Activated T-helper 1 cell treated with Interleukin-2 at 50 U/mL for 16 hours (primary cell): ENCODE measurements around the gene MFSD2B.
"Not testable (repeated sequence)": the region's sequence is repeated elsewhere in the genome, so short reads cannot be mapped to it uniquely, and the experiment has no call there.

ENCODE experiments used
- DNase-seq: peaks from one replicate; pipeline ENCODE4 v3.0.0-alpha.2; 2020; ENCODE audit warnings: low read depth

Gene MFSD2B

DNA sequence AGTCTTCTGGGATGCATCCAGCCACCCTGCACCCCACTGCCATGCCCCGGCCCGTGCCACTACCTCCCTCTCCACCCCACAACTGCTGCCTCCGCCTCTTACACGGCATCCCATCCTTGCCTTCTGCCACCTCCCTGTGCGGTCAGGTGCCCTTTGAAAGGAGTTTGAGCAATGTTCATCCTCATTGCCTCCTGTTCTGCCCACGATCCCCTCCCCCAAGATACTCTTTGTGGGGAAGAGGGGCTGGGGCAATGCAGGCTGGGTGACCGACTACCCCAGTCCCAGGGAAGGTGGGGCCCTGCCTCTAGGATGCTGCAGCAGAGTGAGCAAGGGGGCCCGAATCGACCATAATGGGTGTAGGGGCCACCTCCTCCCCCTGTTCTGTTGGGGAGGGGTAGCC, 8.4 kb downstream of the MFSD2B start:
- no peak for DNase-seq

DNA sequence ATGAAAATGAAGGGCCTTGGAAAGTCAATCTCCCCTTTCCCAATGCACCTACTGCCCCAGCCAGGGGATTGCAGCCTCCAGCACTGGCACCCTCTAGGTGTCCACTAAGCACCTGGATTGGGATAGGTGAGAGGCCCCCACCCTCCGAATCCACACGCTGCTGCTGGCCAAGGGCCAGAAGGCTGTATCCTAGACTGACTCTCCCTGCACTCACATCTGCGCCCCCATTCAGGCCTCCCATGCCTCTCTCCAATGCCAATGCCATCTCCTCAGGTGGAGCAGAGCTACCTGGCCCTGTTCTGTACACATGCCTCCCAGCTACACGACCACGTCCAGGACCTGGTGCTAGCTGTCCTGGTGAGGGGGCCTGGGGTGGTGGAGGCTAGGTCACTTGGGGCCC, 9.8 kb downstream of the MFSD2B start:
- DNase-seq = no peak

- DNase-seq = no peak
Measured at GRCh38 chr2:24020244-24020643, 10.4 kb downstream of the MFSD2B start.

DNA sequence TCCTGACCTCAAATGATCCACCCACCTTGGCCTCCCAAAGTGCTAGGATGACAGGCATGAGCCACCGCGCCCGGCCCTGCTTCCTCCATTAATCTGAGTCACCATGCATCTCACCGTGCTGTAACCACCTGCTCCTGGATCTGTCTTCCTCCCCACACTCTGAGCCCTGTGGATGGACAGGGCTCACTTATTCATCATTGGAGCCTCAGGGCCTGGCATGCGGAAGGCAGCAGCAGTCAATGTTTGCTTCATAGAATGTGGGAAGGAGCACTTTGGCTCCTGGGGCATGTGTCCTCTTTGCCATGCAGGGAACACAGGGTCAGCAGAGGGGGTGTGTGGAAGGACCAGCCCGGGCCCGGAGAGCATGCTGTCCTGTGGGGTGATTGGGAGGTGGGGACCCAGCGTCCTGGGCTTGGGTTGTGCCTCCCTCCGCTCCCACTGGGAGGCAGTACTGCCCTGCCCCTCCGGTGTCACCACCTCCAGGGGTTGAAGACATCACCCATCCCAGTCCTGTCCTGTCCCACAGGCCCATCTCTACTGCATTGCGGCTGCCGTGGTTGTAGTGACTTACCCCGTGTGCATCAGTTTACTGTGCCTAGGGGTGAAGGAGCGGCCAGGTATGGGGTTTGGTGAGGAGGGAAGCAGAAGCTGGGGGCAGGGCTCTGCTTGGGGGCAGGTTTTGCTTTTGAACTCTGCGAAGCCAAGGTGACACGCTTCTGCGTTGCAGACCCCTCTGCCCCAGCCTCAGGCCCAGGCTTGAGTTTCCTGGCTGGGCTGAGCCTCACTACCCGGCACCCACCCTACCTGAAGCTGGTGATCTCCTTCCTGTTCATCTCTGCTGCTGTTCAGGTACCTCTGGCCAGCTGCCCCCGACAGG, 11.5 kb downstream of the MFSD2B start:
- no peak for DNase-seq

DNA sequence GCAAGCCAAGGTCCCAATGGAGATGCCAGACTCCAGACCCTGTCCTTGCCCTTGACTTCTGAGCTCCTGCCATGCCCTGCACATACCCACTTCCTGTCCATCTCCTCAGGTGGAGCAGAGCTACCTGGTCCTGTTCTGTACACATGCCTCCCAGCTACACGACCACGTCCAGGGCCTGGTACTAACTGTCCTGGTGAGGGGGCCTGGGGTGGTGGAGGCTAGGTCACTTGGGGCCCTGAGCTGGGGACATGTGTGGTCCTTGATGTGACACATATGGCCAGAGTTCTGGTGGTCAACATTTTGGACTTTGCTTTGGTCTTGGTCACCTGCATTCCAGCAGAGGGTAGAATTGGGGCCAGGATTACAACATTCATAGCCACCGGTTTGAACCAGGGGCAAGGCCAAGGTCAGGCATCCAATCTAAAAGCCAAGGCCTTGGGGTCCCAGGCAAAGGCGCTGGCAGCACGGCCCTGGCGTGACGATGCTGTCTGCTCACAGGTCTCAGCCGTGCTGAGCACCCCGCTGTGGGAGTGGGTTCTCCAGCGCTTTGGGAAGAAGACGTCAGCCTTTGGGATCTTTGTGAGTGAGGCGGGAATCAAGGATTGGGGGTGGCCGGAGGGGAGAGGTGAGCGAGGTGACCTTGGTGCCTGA, 12.6 kb downstream of the MFSD2B start:
- DNase-seq = no peak

DNA sequence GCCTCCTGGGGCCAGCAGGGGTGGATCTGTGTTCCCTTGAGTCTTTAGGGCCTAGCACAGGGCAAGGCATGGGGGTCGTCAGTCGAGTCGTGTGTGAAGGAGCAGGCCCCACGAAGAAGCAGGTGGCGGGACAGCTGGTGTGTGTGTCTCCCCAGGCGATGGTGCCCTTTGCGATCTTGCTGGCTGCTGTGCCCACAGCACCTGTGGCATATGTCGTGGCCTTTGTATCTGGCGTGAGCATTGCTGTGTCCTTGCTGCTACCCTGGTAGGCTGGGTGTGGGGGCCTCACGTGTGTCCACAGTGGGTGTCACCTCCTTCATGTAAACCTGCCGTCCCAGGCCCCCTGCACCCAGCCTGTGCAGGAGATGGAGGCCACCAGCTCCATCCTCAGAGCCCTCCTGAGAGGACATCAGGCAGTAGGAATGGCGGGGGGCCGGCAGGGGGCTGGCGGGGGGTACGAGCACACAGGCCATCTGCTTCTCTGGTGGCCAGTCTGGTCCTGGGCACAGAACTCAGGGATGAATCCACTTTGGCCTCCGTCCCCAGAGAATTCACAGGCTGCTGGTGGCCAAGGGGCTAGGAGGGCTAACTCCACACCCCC, 13.2 kb downstream of the MFSD2B start:
- no peak for DNase-seq

DNA sequence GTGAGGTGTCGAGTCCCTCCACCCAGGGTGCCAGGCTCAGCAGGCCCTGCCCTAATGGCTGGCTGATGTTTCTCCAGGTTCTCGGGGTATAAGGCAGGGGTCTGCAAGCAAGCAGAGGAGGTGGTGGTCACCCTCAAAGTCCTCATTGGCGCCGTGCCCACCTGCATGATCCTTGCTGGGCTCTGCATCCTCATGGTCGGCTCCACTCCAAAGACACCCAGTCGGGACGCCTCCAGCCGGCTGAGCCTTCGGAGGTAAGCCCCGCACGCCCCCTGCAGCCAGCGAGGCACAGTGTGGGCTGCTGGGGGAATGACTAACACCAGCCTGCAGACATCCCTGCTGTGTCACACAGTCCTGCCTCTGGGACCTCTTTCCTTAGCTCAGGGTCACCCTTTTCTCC, 14.1 kb downstream of the MFSD2B start:
- DNase-seq = no peak

GRCh38 chr2:24024996-24025663, 15.2 kb downstream of the MFSD2B start:
- no peak for DNase-seq

DNA sequence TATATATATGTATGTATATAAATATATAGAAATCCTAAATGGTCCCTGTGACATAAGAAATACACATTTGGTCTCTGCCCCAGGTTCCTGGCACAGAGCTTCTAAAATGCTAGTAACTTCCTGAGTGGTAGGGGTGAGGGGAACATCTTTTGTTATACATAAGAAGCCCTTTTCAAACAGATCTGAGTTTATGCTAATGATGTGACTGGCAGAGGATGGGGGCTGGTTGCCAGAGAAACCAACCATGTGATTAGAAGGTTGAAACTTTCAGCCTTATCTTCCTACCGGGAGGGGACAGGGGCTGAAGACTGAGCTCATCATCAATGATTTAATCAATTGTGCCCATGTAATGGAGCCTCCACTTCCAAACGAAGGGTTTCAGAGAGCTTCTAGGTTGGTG, 16.3 kb downstream of the MFSD2B start:
- DNase-seq = no peak

DNA sequence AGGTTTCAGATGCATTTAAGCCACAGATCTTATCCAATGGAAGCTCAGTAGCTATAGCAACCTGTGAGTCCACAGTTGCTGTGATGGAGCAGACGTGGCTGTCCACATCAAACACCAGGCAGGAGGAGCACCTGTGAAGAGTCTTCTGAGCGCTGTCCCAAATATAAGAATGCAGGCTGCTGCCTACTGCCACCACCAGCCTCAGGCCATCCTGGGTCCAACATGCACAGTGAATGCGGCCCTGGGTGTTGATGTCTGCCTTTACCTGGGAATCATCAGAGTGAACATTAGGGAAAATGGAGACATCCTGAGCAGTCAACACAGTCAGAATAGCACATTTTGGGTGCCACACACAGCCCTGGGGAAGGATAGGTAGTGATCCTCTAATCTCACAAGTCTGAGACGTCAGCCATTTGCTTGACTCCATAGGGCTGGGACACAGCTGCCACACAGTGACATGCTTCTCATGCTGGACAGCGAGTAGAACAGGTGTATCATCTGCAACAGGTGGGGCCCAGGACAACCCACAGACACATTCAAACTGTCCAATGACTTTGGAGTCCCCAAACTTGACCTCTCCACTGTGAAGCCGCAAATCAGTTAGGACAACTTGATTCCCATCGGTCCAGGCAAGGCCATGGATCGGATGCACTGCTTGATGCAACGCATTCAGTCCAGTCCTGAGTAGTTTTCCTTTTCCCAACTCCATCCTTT, 29.1 kb downstream of the MFSD2B start:
- DNase-seq = no peak

DNA sequence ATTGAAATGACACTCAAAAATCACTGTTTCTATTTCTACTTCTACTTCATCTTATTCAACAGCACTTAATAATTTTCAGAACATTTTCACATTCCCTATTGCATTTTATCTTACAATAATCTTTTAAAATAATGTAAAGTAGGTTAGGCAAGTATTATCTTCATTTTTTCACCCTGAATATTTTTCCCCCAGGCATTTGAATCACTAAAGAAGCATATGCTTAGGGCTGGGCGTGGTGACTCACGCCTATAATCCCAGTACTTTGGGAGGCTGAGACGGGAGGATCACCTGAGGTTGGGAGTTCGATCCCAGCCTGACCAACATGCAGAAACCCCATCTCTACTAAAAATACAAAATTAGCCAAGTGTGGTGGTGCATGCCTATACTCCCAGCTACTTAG, 30.6 kb downstream of the MFSD2B start:
- DNase-seq = no peak

DNA sequence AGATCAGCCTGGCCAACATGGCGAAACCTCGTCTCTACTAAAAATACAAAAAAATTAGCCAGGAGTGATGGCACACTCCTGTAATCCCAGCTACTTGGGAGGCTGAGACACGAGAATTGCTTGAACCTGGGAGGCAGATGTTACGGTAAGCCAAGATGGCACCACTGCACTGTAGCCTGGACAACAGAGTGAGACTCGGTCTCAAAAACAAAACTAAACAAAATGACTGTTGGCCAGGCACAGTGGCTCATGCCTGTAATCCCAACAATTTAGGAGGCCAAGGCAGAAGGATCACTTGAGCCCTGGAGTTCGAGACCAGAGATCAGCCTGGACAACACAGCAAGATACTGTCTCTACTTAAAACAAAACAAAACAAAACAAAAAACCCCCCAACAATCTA, 33.2 kb downstream of the MFSD2B start:
- DNase-seq = not testable (repeated sequence)

GRCh38 chr2:24045511-24046508, 35.9 kb downstream of the MFSD2B start:
- DNase-seq = no peak

GRCh38 chr2:24046599-24046929, 36.7 kb downstream of the MFSD2B start:
- no peak for DNase-seq

GRCh38 chr2:24046930-24047702, 37.2 kb downstream of the MFSD2B start, which contains the start of gene WDCP:
TSS of gene WDCP (minus strand) at chr2:24047391. CDS start at chr2:24039494, 7,897 bp downstream.
- peak; percentile 84 for DNase-seq

DNA sequence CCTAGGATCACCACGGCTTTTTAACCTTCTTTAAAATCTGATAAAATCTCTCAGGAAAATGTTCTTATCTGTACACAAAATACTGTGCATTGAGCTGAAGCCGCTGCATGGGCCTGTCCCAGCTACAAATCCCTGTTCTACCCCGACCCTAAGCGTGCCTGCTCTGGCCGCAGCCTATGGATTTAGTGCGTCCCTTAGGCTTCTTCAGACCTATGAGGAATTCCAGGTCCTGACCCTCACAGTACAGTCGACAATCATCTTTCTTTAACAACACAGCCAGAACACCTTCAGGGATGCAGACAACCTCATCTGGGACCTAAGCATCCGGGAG, 37.8 kb downstream of the MFSD2B start:
- DNase-seq = no peak

GRCh38 chr2:24048769-24049484, 39.0 kb downstream of the MFSD2B start:
- no peak for DNase-seq

DNA sequence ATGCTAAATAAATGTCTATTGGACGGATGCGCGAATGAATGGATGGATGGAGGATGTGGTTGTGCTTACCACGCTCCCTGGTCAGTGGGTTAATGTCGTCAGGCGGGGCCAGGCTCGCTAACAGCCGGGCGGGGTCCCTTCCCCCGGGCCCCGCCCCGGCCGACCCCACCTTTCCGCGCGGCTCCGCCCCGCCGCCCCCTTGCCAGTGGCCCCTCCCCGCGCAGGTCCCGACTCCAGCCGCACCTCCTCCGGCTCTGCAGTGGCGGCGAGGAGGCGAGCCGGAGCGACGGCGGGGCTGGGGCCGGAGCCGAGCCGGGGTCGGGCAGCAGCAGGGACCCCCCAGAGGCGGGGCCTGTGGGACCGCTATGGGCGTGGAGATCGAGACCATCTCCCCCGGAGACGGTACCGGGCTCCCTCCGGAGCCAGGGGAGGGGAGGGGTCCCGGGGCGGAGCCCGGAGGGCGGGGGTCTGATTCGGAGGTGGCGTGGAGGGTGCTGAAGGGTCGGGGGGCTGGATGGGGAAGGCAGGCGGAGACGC, 39.7 kb downstream of the MFSD2B start, which contains the start of gene FKBP1B:
FKBP1B (plus strand) TSS at position 257 of the 537 bp plus-strand sequence; CDS start at position 366, 109 bp downstream.
- peak; percentile 29 for DNase-seq
